Ovary (tissue), 9 donors: ENCODE measurements around the gene CHM. TPM values are rescaled to one million over a fixed set of nuclear protein-coding genes. Genes with fewer than 3 reads are reported as not detected.

ENCODE experiments used
- DNase-seq, 5 donors: peaks; one replicate each; pipeline ENCODE4 v3.0.0-alpha.2; 2019 to 2020
- H3K27ac ChIP-seq, 2 donors: fragments of 200-600 bp; one replicate each; pipeline versions ENCODE4 v1.5.1 to v1.8.0; 2019 to 2022
- H3K27me3 ChIP-seq: fragments of 200-600 bp; one replicate; pipeline ENCODE4 v1.8.0; 2022
- H3K36me3 ChIP-seq: fragments of 200-600 bp; sonication (generic); one replicate; pipeline ENCODE4 v1.5.1; 2019
- H3K4me1 ChIP-seq: one replicate; pipeline ENCODE4 v1.8.1; 2013; ENCODE audit warnings: mild to moderate bottlenecking, moderate library complexity; ENCODE audit not compliant: insufficient read depth
- H3K4me3 ChIP-seq: fragments of 200-600 bp; sonication (generic); one replicate; pipeline ENCODE4 v1.5.1; 2017
- H3K9me3 ChIP-seq, 2 donors: fragments of 200-600 bp in 1 of 2; sonication (generic) in 1 of 2; one replicate each; pipeline versions ENCODE4 v1.5.1 to v1.8.1; 2013 to 2019; ENCODE audit warnings: mild to moderate bottlenecking in 1 of 2, moderate library complexity in 1 of 2
- EP300 ChIP-seq: sonication (generic); formaldehyde crosslinking; IDR thresholded peaks from one replicate; pipeline ENCODE4 v1.6.1; 2017; ENCODE audit warnings: antibody characterized with exemption
- POLR2A ChIP-seq: fragments of 450-650 bp; IDR thresholded peaks from one replicate; pipeline ENCODE4 v1.6.1; 2017; ENCODE audit warnings: antibody characterized with exemption, mild to moderate bottlenecking, moderate library complexity
- WGBS, 3 donors: extraction: QIAGEN DNeasy Blood & Tissue Kit in 1 of 3; methylation state at CpG; one replicate each; pipeline versions ENCODE4 v1.1.5 to v1.1.7; 2013 to 2017; 5-methylcytosine and 5-hydroxymethylcytosine counted together
- intact Hi-C, 4 donors: fragments of 100-400 bp; cut with DNase I; formaldehyde crosslinking; loops; one replicate each; pipeline versions ENCODE4 v1.11.0 to v1.15.1; 2022 to 2023
- polyA plus RNA-seq, 2 donors: library from polyadenylated mRNA; stranded (reverse); fragments of 200-250 nt in 1 of 2; fragments of 350-450 nt in 1 of 2; fragmentation: Illumina TruSeq in 1 of 2; extraction: RNeasy Lipid Tissue Mini Kit (QIAGEN cat#74804) in 1 of 2; gene quantifications; one replicate each; pipeline ENCODE4 v1.2.3, GENCODE V29; 2013 to 2014
- total RNA-seq, 7 donors: library from RNA; depleted of rRNA in 2 of 7; stranded (reverse); fragments of >200 nt in 2 of 7; fragmentation: NEBNext Ultra II Directional in 3 of 7; extraction: Animal tissue kit (Norgen Biotek cat#: 25700) in 3 of 7; gene quantifications; one replicate each; pipeline versions ENCODE4 v1.1.0 to v1.2.4, GENCODE V29; 2016 to 2023
- TF ChIP-seq, protein P1 (sequence below), 3 donors: fragments of 450-650 bp in 2 of 3; fragments of 200-600 bp in 1 of 3; IDR thresholded peaks; one replicate each; pipeline versions ENCODE4 v1.5.1 to v1.8.0; 2016 to 2022; ENCODE audit warnings: antibody characterized with exemption in 3 of 3, mild to moderate bottlenecking in 1 of 3
- donor health status: DM: no; HTN: no; CAD: no; lungs with moderate emphysema.
- donor health status: DM: no; HTN: no; CAD: no.
- donor health status: Bipolar disorder and iron deficiency.
- donor health status: DM: yes; HTN: yes; CAD: no.
- donor health status: DM: no; HTN: no; CAD: no.
- donor health status: DM: yes; HTN: yes; CAD: no.

The CHM gene
- total and polyA plus RNA-seq, 9 donors, result 9.5 to 23.9 (median 18.2) TPM

DNA sequence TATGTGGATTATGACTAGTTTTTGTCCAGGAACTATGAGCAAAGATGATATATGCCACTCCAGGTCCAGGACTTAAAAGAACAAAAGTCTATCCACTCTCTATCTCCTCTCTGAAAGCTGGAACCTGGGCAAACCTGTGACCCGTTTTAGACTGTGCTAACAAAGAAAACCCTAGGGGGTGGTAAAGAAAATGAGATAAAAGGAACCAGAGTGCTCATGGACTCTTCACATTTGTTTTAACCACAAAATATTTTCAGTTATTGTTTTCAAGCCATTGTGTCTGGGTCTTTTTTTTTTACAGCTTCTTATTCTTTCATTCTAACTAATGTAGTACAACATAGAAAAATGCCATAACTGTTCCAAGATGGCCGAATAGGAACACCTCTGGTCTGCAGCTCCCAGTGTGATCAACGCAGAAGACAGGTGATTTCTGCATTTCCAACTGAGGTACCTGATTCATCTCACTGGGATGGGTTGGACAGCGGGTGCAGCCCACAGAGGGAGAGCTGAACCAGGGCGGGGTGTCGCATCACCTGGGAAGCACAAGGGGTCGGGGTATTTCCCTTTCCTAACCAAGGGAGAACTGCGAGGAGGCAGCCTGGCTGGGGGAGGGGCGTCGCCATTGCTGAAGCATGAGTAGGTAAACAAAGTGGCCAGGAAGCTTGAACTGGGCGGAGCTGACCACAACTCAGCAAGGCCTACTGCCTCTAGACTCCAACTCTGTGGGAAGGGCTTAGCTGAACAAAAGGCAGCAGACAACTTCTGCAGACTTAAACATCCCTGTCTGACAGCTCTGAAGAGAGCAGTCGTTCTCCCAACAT, 45.1 kb downstream of the CHM start:
- 63 to 75% (median 64%) methylated on average over 12 of the region's 12 CpGs for WGBS, 3 donors
- Histone ChIP-seq H3K9me3 (no peaks in the 10 kb centered on the region), H3K27me3 (no peaks in the 10 kb centered on the region), H3K4me1 (no peaks in the 10 kb centered on the region), H3K4me3 (no peak overlapping the region), H3K27ac (no peak overlapping the region), H3K36me3 (no peaks in the 10 kb centered on the region)
- intact Hi-C loops, result no loop called here
- no peak for TF ChIP-seq EP300
- no peak for TF ChIP-seq POLR2A
- TF ChIP-seq, protein P1, sequence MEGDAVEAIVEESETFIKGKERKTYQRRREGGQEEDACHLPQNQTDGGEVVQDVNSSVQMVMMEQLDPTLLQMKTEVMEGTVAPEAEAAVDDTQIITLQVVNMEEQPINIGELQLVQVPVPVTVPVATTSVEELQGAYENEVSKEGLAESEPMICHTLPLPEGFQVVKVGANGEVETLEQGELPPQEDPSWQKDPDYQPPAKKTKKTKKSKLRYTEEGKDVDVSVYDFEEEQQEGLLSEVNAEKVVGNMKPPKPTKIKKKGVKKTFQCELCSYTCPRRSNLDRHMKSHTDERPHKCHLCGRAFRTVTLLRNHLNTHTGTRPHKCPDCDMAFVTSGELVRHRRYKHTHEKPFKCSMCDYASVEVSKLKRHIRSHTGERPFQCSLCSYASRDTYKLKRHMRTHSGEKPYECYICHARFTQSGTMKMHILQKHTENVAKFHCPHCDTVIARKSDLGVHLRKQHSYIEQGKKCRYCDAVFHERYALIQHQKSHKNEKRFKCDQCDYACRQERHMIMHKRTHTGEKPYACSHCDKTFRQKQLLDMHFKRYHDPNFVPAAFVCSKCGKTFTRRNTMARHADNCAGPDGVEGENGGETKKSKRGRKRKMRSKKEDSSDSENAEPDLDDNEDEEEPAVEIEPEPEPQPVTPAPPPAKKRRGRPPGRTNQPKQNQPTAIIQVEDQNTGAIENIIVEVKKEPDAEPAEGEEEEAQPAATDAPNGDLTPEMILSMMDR (IDR thresholded peaks at IDR 0.05), result no peak
- no peak for DNase-seq

DNA sequence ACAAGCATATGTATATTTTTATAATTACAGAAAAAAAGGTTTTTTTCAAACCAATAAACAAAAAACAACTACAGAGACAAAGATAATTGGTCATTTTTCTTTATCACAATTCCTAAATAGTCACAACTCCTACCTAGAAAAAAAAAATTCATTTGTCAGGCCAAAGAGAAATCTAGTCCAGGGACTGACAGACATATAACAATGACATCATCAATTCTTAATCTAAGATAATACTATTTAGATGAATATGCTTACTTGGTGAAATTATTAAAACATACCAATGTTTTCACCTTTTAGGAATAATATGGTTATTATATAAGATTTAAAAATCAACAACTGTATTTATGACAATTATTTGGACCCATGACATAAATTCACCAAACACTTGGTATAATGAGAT, 48.4 kb downstream of the CHM start:
- TF ChIP-seq, protein P1 (IDR thresholded peaks at IDR 0.05), result no peak
- TF ChIP-seq EP300, result no peak
- TF ChIP-seq POLR2A, result no peak
- Histone ChIP-seq H3K36me3 (no peaks in the 10 kb centered on the region), H3K4me3 (no peak overlapping the region), H3K27me3 (no peaks in the 10 kb centered on the region), H3K9me3 (no peaks in the 10 kb centered on the region), H3K4me1 (no peaks in the 10 kb centered on the region), H3K27ac (no peak overlapping the region)
- intact Hi-C loops, result no loop called here
- DNase-seq, result no peak

DNA sequence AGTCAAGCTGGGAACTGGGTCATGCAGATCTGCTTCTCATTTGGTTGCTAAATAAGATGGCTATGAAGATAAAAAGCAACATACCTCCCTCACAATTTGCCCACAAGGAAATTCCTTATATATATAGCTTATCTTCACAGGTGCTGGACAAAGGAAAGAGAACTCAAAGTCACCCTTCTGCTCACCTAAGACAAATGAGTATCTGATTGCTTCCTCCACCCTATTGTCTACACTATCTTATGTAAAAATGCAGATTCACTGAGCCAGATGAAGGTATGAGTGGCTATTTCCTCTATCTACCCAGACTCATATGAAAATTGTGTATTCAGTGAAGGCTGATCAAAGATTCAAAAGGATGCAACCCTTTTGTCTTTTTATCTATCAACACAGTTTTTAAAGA, 50.8 kb downstream of the CHM start:
- H3K27me3 ChIP-seq, result no peaks in the 10 kb centered on the region
- no peaks in the 10 kb centered on the region for H3K9me3 ChIP-seq
- no peak overlapping the region for H3K4me3 ChIP-seq
- TF ChIP-seq EP300 (no peak), POLR2A (no peak)
- TF ChIP-seq, protein P1 (IDR thresholded peaks at IDR 0.05), result no peak
- H3K36me3 ChIP-seq, result no peaks in the 10 kb centered on the region
- intact Hi-C loops, result no loop called here
- DNase-seq, result no peak
- no peak overlapping the region for H3K27ac ChIP-seq
- H3K4me1 ChIP-seq, result no peaks in the 10 kb centered on the region

DNA sequence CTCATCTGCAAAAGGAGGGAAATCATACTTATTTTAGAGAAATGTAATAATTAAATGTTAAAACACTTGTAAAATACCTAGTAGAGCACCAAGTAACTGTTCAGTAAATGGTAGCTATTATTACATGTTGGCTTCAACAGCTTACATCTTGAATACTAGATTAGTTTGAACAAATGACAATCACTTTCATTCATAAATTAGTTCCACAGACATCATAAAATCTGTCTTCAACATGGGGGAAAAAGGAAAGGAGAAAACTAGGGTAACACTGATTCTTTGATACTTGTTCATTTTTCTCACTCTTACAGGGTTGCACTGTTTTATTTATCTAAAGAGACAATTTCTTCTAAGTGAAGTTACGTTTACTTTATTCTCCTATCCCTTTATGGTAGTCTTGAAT, 51.7 kb downstream of the CHM start:
- 64 to 85% (median 68%) methylated on average over 1 of the region's 1 CpG for WGBS, 3 donors
- Histone ChIP-seq H3K27ac (no peak overlapping the region), H3K9me3 (no peaks in the 10 kb centered on the region), H3K27me3 (no peaks in the 10 kb centered on the region), H3K36me3 (no peaks in the 10 kb centered on the region), H3K4me1 (no peaks in the 10 kb centered on the region), H3K4me3 (no peak overlapping the region)
- TF ChIP-seq EP300 (no peak), POLR2A (no peak)
- TF ChIP-seq, protein P1 (IDR thresholded peaks at IDR 0.05), result no peak
- DNase-seq, result no peak
- intact Hi-C loops, result no loop called here
